Measurements from ENCODE around the gene DENND4A. TPM values are rescaled to one million over a fixed set of nuclear protein-coding genes. Genes with fewer than 3 reads are reported as not detected.

The DENND4A gene
- total RNA-seq, 1 donor from 2014 or later, result 23.7 TPM

- no peaks in the 10 kb centered on the region for H3K9me3 Mint-ChIP-seq (ENCODE audit: unreplicated experiment)
- H3K27ac Mint-ChIP-seq (ENCODE audit: unreplicated experiment), result no peak overlapping the region
- no peak for TF ChIP-seq CTCF (IDR thresholded peaks at IDR 0.05; ENCODE audit: partially characterized antibody, unreplicated experiment)
- DNase-seq, result no peak
- H3K36me3 Mint-ChIP-seq (ENCODE audit: unreplicated experiment), result no peaks in the 10 kb centered on the region
- no peaks in the 10 kb centered on the region for H3K4me1 Mint-ChIP-seq (ENCODE audit: low read depth, unreplicated experiment)
- no peaks in the 10 kb centered on the region for H3K27me3 Mint-ChIP-seq (ENCODE audit: unreplicated experiment)
- no peak overlapping the region for H3K4me3 Mint-ChIP-seq (ENCODE audit: unreplicated experiment)
Measured at GRCh38 chr15:65682404-65682911, 109.6 kb downstream of the DENND4A start.

- Mint-ChIP-seq H3K36me3 (ENCODE audit: unreplicated experiment) (no peaks in the 10 kb centered on the region), H3K4me1 (ENCODE audit: low read depth, unreplicated experiment) (no peaks in the 10 kb centered on the region), H3K4me3 (ENCODE audit: unreplicated experiment) (no peak overlapping the region), H3K27me3 (ENCODE audit: unreplicated experiment) (no peaks in the 10 kb centered on the region), H3K9me3 (ENCODE audit: unreplicated experiment) (no peaks in the 10 kb centered on the region), H3K27ac (ENCODE audit: unreplicated experiment) (no peak overlapping the region)
- DNase-seq, result no peak
- no peak for TF ChIP-seq CTCF (IDR thresholded peaks at IDR 0.05; ENCODE audit: partially characterized antibody, unreplicated experiment)
Measured at GRCh38 chr15:65680544-65680943, 111.5 kb downstream of the DENND4A start.

GRCh38 chr15:65676123-65676522, 116.0 kb downstream of the DENND4A start:
- H3K4me1 Mint-ChIP-seq (ENCODE audit: low read depth, unreplicated experiment), result no peaks in the 10 kb centered on the region
- no peaks in the 10 kb centered on the region for H3K36me3 Mint-ChIP-seq (ENCODE audit: unreplicated experiment)
- H3K9me3 Mint-ChIP-seq (ENCODE audit: unreplicated experiment), result no peaks in the 10 kb centered on the region
- H3K27me3 Mint-ChIP-seq (ENCODE audit: unreplicated experiment), result no peaks in the 10 kb centered on the region
- no peak overlapping the region for H3K4me3 Mint-ChIP-seq (ENCODE audit: unreplicated experiment)
- no peak overlapping the region for H3K27ac Mint-ChIP-seq (ENCODE audit: unreplicated experiment)
- no peak for DNase-seq
- no peak for TF ChIP-seq CTCF (IDR thresholded peaks at IDR 0.05; ENCODE audit: partially characterized antibody, unreplicated experiment)

GRCh38 chr15:65675551-65675950, 116.5 kb downstream of the DENND4A start:
- H3K27me3 Mint-ChIP-seq (ENCODE audit: unreplicated experiment), result no peaks in the 10 kb centered on the region
- H3K9me3 Mint-ChIP-seq (ENCODE audit: unreplicated experiment), result no peaks in the 10 kb centered on the region
- no peak for DNase-seq
- H3K4me3 Mint-ChIP-seq (ENCODE audit: unreplicated experiment), result no peak overlapping the region
- no peak overlapping the region for H3K27ac Mint-ChIP-seq (ENCODE audit: unreplicated experiment)
- no peak for TF ChIP-seq CTCF (IDR thresholded peaks at IDR 0.05; ENCODE audit: partially characterized antibody, unreplicated experiment)
- no peaks in the 10 kb centered on the region for H3K4me1 Mint-ChIP-seq (ENCODE audit: low read depth, unreplicated experiment)
- no peaks in the 10 kb centered on the region for H3K36me3 Mint-ChIP-seq (ENCODE audit: unreplicated experiment)

- TF ChIP-seq CTCF (IDR thresholded peaks at IDR 0.05; ENCODE audit: partially characterized antibody, unreplicated experiment), result no peak
- Mint-ChIP-seq H3K4me1 (ENCODE audit: low read depth, unreplicated experiment) (peaks cover 2% of the 10 kb centered on the region), H3K4me3 (ENCODE audit: unreplicated experiment) (no peak overlapping the region), H3K27ac (ENCODE audit: unreplicated experiment) (no peak overlapping the region), H3K27me3 (ENCODE audit: unreplicated experiment) (no peaks in the 10 kb centered on the region), H3K9me3 (ENCODE audit: unreplicated experiment) (no peaks in the 10 kb centered on the region), H3K36me3 (ENCODE audit: unreplicated experiment) (no peaks in the 10 kb centered on the region)
- no peak for DNase-seq
Measured at GRCh38 chr15:65666257-65666656, 125.8 kb downstream of the DENND4A start.
